ENCODE data around the gene SIPA1L3.
A peak's percentile ranks its signal among the peaks of the same experiment; 100 is the strongest.

SIPA1L3 gene

DNA sequence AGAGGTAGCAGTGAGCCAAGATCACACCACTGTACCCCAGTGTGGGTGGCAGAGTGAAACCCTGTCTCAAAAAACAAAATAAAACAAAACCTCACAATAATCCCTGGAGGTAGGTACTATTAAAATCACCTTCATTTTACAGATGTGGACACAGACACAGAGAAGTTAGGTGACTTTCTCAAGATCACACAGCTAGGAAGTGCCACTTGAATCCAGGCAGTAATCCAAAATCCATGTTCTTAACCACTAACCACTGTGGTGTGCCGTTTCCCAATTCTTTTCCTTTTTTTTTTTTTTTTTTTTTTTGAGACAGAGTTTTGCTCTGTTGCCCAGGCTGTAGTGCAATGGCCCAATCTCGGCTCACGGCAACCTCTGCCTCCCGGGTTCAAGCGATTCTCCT is 340.1 kb downstream of the SIPA1L3 start:
- DNase-seq (ENCODE audit: low read depth), result peak; percentile 76
- TF ChIP-seq, protein P1, sequence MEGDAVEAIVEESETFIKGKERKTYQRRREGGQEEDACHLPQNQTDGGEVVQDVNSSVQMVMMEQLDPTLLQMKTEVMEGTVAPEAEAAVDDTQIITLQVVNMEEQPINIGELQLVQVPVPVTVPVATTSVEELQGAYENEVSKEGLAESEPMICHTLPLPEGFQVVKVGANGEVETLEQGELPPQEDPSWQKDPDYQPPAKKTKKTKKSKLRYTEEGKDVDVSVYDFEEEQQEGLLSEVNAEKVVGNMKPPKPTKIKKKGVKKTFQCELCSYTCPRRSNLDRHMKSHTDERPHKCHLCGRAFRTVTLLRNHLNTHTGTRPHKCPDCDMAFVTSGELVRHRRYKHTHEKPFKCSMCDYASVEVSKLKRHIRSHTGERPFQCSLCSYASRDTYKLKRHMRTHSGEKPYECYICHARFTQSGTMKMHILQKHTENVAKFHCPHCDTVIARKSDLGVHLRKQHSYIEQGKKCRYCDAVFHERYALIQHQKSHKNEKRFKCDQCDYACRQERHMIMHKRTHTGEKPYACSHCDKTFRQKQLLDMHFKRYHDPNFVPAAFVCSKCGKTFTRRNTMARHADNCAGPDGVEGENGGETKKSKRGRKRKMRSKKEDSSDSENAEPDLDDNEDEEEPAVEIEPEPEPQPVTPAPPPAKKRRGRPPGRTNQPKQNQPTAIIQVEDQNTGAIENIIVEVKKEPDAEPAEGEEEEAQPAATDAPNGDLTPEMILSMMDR (conservative IDR thresholded peaks at IDR 0.05; ENCODE audit: low read length), result no peak
- H3K4me3 ChIP-seq (ENCODE audit: low read length), result no peak overlapping the region

DNA sequence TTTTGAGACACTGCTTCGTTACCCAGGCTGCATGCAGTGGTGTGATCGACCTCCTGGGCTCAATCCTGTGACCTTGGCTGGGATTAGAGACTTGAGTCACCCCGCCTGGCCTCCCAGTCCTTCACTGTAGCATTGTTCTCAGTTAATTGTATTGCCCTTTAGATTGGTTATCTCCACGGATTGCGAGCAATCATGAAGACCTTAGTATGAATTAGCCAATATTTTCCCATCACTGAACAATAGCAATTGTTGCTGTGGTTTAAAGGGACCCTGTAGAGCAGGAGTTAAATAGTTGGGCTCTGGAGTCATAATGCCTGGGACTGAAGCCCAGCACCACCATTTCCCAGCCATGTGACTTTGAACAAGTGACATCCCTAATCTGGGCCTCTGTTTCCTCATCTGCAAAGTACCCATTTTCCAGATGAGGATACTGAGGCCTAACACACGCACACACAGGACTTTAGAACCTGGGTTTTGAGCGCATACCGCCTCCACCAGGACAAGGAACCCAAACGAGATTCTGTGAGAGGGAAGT is 340.8 kb downstream of the SIPA1L3 start:
- peak; percentile 53 for DNase-seq (ENCODE audit: low read depth)
- H3K4me3 ChIP-seq (ENCODE audit: low read length), result no peak overlapping the region
- TF ChIP-seq, protein P1 (conservative IDR thresholded peaks at IDR 0.05; ENCODE audit: low read length), result no peak

DNA sequence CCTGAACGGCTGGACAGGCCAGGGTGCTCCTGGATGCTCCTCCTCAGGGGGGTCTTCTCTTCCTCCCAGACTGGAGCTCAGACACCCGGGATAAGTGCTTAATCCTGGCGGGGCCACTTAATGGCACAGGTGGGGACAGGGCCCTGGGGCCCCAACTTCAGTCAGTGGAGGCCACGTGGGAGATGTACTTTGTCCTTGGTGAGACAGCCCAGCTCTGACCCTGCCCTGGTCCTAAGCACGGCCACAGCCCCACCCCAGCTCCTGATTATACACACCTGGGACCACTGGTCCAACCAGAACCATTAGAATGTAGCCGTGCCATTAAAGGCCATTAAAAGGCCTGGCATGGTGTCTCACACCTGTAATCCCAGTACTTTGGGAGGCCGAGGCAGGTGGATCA is 341.4 kb downstream of the SIPA1L3 start:
- TF ChIP-seq, protein P1 (conservative IDR thresholded peaks at IDR 0.05; ENCODE audit: low read length), result no peak
- H3K4me3 ChIP-seq (ENCODE audit: low read length), result no peak overlapping the region
- no peak for DNase-seq (ENCODE audit: low read depth)

DNA sequence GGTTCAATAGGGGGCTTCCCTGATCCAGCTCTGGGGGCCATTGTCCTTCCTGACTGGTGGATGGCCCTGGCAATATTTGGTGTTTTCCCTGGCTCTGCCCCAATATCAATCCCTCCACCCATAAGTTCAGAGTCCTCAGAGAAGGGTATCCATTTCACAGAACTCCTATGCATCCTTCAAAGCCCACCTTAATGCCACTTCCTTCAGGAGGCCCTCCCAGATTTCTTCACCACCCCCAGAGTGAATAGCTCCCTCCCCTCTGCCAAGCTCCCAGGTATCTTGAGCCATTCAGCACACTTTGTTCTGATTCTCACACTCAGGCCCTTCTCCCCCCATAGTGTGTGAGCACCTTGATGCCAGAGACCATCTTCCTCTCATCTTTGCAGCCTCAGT is 343.4 kb downstream of the SIPA1L3 start:
- TF ChIP-seq, protein P1 (conservative IDR thresholded peaks at IDR 0.05; ENCODE audit: low read length), result no peak
- H3K4me3 ChIP-seq (ENCODE audit: low read length), result no peak overlapping the region
- no peak for DNase-seq (ENCODE audit: low read depth)

DNA sequence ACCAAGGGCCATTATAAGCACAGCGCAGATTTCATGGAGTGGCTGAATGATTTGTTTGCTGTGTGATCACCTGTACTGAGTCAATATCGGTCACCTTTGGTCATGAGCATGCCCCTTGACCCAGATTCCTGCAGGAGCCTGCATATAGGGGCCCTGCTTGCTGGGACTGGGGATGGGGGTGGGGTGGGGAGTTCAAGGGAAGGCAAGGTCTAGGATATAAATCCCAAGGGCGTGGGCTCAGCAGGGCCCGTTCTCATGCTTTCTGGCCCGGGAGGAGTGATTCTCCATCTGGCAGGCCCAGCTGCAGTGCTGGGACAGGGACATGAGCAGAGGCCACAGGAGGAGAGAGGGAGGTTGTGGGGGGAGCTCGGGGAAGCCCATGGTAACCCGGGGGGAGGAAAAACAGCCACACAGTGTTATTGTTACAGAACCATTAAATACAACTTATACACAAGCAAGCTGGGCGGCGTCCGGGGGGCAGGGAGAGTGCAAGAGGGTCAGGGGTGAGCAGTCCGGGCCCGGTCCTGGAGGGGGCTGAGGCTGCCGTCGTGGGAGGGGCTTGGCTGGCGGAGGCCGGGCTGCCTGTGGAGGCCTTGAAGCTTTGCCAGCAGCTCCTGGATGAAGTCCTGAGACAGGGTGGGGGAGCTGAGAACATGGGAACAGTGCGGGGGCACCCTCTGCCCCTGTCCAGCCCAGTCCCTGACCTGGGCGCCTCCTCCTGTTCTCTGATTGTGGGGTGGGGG is 344.0 kb downstream of the SIPA1L3 start:
- H3K4me3 ChIP-seq (ENCODE audit: low read length), result no peak overlapping the region
- TF ChIP-seq, protein P1 (conservative IDR thresholded peaks at IDR 0.05; ENCODE audit: low read length), result no peak
- DNase-seq (ENCODE audit: low read depth), result no peak

DNA sequence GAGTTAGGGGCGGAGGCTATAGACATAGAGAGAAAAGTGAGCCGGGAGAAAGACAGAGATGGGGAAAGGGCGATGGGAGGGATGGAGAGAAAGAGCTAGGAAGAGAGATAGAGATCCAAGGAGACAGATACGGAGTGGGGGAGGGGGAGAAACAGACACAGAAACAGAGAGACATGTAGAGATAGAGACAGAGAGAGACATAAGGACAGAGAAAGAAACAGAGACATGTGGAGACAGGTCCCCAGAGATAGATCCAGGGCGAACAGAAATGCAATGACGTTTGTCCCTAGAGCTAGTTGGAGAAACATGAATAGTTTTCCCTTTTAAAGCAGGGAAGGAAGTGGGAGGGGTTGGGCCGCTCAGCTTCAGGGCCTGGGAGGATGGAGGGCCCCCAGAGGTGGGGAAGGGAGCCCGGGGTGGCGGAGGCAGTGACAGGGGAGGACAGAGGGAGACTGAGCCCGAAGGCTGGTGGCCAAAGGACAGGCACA is 344.6 kb downstream of the SIPA1L3 start:
- peak; percentile 31 for DNase-seq (ENCODE audit: low read depth)
- no peak overlapping the region for H3K4me3 ChIP-seq (ENCODE audit: low read length)
- TF ChIP-seq, protein P1 (conservative IDR thresholded peaks at IDR 0.05; ENCODE audit: low read length), result no peak

DNA sequence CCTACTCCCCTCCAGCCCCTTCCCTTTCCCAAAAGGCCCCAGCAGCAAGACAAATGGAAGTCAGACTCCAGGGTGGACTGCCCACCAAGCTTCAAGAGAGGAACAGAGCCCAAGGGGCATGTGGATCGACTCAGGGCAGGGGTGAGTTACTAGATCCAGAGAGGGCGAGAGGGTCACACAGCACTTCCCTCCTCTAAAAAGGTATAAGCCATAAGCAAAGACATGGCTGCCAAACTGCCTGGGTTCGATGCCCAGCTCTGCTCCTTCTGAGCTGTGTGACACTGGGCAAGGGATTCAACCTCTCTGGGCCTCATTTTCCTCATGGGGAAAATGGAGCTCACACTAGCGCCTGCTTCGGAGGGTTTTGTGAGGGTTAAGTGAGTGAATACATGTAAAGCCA is 345.4 kb downstream of the SIPA1L3 start:
- no peak for DNase-seq (ENCODE audit: low read depth)
- H3K4me3 ChIP-seq (ENCODE audit: low read length), result no peak overlapping the region
- TF ChIP-seq, protein P1 (conservative IDR thresholded peaks at IDR 0.05; ENCODE audit: low read length), result no peak

Data from AG10803 (cell line).